Prostate gland (tissue), 2 donors: ENCODE measurements around the gene ATP5PB.

Experiments
- POLR2A ChIP-seq: fragments of 450-650 bp; IDR thresholded peaks from one replicate; pipeline ENCODE4 v1.6.1; 2016; ENCODE audit warnings: antibody characterized with exemption, mild to moderate bottlenecking
- POLR2AphosphoS5 ChIP-seq: sonication (generic); formaldehyde crosslinking; IDR thresholded peaks from one replicate; pipeline ENCODE4 v1.6.1; 2017; ENCODE audit warnings: antibody characterized with exemption
- TF ChIP-seq, protein P1 (sequence below), 4 experiments: fragments of 200-600 bp in 2 of 4; fragments of 450-650 bp in 2 of 4; sonication (generic) in 2 of 4; IDR thresholded peaks; 1 replicate in 3 of 4; 2 replicates in 1 of 4; pipeline ENCODE4 v1.5.1; 2016 to 2019; ENCODE audit warnings: antibody characterized with exemption in 4 of 4, mild to moderate bottlenecking in 2 of 4, moderate library complexity in 2 of 4

DNA sequence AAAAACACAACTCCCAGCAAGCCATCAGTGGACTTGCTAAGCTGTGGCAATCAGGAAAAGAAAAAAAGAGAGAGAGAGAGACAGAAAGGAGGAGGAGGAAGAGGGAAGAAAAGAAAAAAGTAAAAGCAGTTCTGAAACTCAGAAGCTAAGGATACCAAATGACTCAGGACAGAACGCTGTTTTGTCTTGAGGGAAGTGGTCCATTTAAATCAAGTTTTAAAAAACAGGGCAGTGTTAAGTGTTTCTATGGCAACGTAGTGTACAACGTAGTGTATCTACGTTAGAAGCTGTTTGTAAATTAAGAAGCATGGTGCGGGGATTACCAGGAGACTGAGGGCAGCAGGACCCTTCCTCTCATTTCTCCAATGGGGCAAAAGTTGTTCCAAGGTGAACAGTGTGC, 48.3 kb downstream of the ATP5PB start:
- TF ChIP-seq, protein P1, sequence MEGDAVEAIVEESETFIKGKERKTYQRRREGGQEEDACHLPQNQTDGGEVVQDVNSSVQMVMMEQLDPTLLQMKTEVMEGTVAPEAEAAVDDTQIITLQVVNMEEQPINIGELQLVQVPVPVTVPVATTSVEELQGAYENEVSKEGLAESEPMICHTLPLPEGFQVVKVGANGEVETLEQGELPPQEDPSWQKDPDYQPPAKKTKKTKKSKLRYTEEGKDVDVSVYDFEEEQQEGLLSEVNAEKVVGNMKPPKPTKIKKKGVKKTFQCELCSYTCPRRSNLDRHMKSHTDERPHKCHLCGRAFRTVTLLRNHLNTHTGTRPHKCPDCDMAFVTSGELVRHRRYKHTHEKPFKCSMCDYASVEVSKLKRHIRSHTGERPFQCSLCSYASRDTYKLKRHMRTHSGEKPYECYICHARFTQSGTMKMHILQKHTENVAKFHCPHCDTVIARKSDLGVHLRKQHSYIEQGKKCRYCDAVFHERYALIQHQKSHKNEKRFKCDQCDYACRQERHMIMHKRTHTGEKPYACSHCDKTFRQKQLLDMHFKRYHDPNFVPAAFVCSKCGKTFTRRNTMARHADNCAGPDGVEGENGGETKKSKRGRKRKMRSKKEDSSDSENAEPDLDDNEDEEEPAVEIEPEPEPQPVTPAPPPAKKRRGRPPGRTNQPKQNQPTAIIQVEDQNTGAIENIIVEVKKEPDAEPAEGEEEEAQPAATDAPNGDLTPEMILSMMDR (IDR thresholded peaks at IDR 0.05): no peak
- TF ChIP-seq POLR2AphosphoS5 (no peak), POLR2A (no peak)
